Stimulated activated CD8-positive, alpha-beta memory T cell treated with anti-CD3 and anti-CD28 coated beads, Interleukin-12 subunit alpha, Interleukin-12 subunit beta, amount 100 ng/mL, for 4 hours (primary cell): ENCODE results near the gene LEMD3.
A peak's percentile ranks its signal among the peaks of the same experiment; 100 is the strongest.

Experiments used
- DNase-seq: peaks from one replicate; pipeline ENCODE4 v3.0.0-alpha.2; 2020; ENCODE audit warnings: low read depth

The LEMD3 gene

DNA sequence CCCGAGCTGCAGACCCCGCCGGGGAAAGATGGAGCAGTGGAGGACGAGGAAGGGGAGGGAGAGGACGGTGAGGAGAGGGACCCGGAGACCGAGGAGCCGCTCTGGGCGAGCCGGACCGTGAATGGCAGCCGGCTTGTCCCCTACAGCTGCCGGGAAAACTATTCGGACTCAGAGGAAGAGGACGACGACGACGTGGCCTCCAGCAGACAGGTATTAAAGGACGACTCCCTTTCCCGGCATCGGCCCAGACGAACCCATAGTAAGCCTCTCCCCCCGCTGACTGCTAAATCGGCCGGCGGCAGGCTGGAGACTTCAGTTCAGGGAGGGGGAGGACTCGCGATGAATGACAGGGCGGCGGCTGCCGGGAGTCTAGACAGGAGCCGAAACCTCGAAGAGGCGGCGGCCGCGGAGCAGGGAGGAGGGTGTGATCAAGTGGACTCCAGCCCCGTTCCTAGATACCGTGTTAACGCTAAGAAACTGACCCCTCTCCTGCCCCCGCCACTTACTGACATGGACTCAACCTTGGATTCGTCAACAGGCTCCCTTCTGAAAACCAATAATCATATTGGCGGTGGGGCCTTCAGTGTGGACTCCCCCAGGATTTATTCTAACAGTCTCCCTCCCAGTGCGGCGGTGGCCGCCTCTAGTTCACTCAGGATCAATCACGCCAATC, 962 bp downstream of the LEMD3 start:
- peak; percentile 46 for DNase-seq

DNA sequence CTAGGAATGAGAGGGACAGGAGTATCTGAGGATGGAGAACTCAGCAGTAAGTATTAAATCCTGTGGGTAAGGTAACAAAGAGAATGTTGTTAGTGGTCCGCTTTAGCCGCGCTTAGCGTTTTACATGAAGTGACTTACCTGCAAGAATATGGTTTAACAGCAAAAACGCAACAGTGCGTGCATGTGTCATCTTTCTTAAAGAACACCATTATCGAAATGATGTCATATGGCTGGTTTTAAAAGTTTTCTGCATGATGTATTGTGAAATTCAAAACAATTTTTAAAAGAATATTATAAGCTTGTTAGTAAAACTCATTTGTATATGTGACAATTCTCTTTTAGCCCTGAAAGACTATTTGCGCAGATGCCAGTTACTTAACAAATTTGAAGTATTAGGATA, 1.7 kb downstream of the LEMD3 start:
- no peak for DNase-seq

DNA sequence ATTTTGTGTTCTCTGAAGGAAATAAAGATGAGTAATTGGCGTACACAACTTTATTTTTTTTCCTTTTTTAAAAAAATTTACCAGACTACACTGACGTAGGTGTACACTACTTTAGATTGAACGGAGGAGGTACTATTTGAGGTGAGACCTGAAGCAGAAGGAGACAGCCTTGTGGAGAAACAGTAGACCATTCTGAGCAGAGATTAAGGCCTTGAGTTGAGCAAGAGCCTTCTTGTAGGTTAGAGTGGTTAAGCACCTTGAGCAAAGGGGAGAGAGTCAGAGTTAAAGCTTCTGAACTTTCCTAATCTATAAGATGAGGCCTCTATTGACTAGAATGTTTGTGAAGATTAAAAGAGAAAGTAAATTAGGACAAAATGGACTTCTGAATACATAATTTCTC, 2.5 kb downstream of the LEMD3 start:
- no peak for DNase-seq

- no peak for DNase-seq
Measured at GRCh38 chr12:65175385-65175784, 6.0 kb downstream of the LEMD3 start.

GRCh38 chr12:65182012-65182739, 12.8 kb downstream of the LEMD3 start:
- DNase-seq, result no peak

GRCh38 chr12:65184176-65184857, 14.9 kb downstream of the LEMD3 start:
- no peak for DNase-seq

GRCh38 chr12:65184858-65185229, 15.5 kb downstream of the LEMD3 start:
- DNase-seq, result no peak

DNA sequence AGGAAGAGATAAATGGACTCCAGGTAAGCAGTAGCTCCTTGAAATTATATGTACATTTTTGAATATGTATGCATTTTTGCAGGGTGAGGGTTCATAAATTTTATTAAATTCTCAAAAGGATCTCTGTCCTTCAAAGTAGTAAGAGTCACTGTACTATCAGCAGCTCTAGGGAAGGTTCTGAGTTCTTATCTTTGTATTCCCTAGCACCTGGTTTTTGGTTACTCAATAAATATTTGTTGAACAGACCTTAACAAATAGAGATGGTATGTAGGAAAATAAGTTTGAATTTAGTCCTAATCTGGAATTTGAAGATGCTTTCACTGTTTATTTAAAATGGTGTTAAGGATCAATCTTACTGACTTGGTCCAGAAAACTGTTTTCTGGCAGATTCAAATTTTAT, 18.3 kb downstream of the LEMD3 start:
- DNase-seq, result no peak

DNA sequence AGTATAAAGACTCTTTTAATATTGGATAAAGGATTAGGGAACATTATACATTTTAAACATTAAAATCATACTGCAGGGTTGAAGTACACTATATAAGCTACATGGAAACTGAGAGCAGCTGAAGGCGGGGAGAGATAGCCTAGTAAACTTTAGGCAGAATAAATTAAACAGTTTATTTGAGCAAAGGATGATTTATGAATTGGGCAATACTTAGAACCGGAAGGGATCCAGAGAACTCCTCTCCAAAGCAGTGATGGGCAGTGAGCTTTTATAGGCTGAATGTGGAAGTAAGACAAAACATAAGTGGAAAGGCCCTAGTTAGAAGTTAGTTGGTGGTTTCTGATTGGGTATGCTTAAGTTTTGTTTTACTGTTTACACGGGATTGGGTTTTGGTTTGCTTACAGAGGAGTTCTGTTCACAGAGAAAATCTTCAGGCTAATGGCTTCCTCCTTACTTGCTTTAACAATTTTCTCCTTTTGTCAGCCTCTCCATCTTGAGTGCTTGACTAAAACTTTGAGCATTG, 18.9 kb downstream of the LEMD3 start:
- no peak for DNase-seq

GRCh38 chr12:65189028-65189718, 19.8 kb downstream of the LEMD3 start:
- DNase-seq, result no peak

- no peak for DNase-seq
Measured at GRCh38 chr12:65192963-65193516, 23.7 kb downstream of the LEMD3 start.

- no peak for DNase-seq
Measured at GRCh38 chr12:65194949-65195348, 25.6 kb downstream of the LEMD3 start.

GRCh38 chr12:65195387-65196055, 26.1 kb downstream of the LEMD3 start:
- DNase-seq, result no peak

GRCh38 chr12:65196762-65197567, 27.6 kb downstream of the LEMD3 start:
- no peak for DNase-seq

DNA sequence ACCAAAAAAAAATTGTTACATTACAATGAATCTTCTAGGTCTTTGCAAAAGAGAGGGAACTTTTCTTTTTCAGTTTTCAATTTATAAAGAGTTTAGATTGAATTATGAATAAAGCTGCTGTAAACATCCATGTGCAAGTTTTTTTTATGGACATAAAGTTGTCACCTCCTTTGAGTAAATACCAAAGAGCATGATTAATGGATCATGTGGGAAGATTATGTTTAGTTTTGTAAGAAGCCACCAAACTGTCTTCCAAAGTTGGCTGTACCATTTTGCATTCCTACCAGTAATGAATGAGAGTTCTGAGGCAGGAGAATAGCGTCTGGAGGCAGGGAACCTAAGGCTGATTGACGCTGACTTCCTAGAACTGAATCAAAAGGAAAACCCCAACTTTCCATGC, 30.2 kb downstream of the LEMD3 start:
- DNase-seq, result no peak

DNA sequence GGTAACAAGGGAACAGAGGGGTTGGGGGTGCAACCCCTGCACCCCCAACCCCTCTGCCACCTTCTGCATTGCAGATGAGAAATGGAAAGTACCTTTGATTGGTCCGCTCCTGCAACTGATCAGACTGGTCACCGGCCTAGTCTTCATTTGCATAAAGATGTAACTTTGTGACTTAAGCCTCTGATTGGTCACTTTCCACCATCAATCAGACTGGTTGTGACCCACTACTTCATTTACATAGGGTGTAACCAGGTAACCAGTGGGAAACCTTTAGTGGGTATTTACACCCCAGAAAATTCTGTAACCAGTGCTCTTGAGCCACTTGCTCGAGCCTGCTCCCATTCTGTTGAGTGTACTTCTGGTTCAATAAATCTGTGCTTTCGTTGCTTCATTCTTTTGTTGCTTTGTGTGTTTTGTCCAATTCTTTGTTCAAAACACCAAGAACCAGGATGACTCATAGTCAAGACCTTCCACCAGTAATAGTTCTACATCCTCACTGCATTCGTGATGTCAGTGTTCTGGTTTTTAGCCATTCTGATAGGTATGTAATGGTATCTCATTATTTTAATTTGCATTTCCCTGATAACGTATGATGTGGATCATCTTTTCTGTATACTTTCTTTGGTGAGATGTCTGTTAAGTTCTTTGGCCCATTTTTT, 30.8 kb downstream of the LEMD3 start:
- DNase-seq, result no peak

DNA sequence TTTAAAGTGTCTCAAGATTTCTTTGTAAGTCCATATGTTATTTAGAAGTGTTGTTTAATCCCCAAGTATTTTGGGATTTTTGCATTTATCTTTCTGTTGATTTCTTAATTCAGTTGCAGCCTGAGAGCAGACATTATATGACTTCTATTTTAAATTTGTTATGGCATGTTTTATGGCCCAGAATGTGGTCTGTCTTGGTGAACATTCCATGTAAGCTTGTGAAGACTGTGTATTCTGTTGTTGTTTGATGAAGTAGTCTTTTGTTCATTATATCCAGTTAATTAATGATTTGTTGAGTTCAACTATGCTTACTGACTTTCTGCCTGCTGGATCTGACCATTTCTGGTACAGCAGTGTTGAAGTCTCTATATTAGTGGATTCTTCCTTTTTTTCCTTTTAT, 34.0 kb downstream of the LEMD3 start:
- DNase-seq, result no peak

- no peak for DNase-seq
Measured at GRCh38 chr12:65204886-65205525, 35.6 kb downstream of the LEMD3 start.

- DNase-seq, result no peak
Measured at GRCh38 chr12:65205886-65206285, 36.5 kb downstream of the LEMD3 start.

- no peak for DNase-seq
Measured at GRCh38 chr12:65208125-65208524, 38.7 kb downstream of the LEMD3 start.
